Hematopoietic multipotent progenitor cell treated with erythropoietin and hydrocortisone succinate and interleukin-3 and kit ligand, for 15 days (in vitro differentiated cells): ENCODE measurements around the gene CYP2D6.
A peak's percentile ranks its signal among the peaks of the same experiment; 100 is the strongest.
"Not testable (repeated sequence)": the region's sequence is repeated elsewhere in the genome, so short reads cannot be mapped to it uniquely, and the experiment has no call there.

Experiments used
- DNase-seq: peaks from one replicate; pipeline ENCODE4 v3.0.0-alpha.2; 2015; ENCODE audit warnings: low spot score

CYP2D6 gene

GRCh38 chr22:42130639-42131431 is at the start of gene CYP2D6:
CYP2D6 (minus strand) TSS chr22:42130810; CDS start chr22:42130791, 19 bp downstream.
- DNase-seq = not testable (repeated sequence)

GRCh38 chr22:42179616-42180015 is 49.0 kb upstream of the CYP2D6 start:
- no peak for DNase-seq

GRCh38 chr22:42178910-42179519 is 48.4 kb upstream of the CYP2D6 start:
- no peak for DNase-seq

GRCh38 chr22:42177891-42178336 is 47.3 kb upstream of the CYP2D6 start:
- no peak for DNase-seq

- DNase-seq = no peak
These were observed 45.8 kb upstream of the CYP2D6 start for GRCh38 chr22:42176255-42176915.

GRCh38 chr22:42174062-42174461 is 43.5 kb upstream of the CYP2D6 start:
- no peak for DNase-seq

GRCh38 chr22:42173183-42173926 is 42.7 kb upstream of the CYP2D6 start:
- no peak for DNase-seq

- no peak for DNase-seq
These were observed 42.2 kb upstream of the CYP2D6 start for GRCh38 chr22:42172773-42173172.

GRCh38 chr22:42171946-42172719 is 41.5 kb upstream of the CYP2D6 start:
- DNase-seq = no peak

GRCh38 chr22:42171417-42171816 is 40.8 kb upstream of the CYP2D6 start:
- DNase-seq = no peak

GRCh38 chr22:42170946-42171345 is 40.3 kb upstream of the CYP2D6 start:
- no peak for DNase-seq

GRCh38 chr22:42169055-42169469 is 38.5 kb upstream of the CYP2D6 start:
- peak; percentile 74 for DNase-seq

GRCh38 chr22:42168476-42168875 is 37.9 kb upstream of the CYP2D6 start:
- DNase-seq = no peak

- DNase-seq = no peak
These were observed 36.5 kb upstream of the CYP2D6 start for GRCh38 chr22:42167066-42167465.

GRCh38 chr22:42164901-42165300 is 34.3 kb upstream of the CYP2D6 start:
- DNase-seq = no peak

- DNase-seq = no peak
These were observed 32.9 kb upstream of the CYP2D6 start for GRCh38 chr22:42163515-42163914.

- DNase-seq = no peak
These were observed 32.3 kb upstream of the CYP2D6 start for GRCh38 chr22:42162728-42163489.

GRCh38 chr22:42160830-42161696 is 30.5 kb upstream of the CYP2D6 start:
- no peak for DNase-seq

- DNase-seq = no peak
These were observed 29.6 kb upstream of the CYP2D6 start for GRCh38 chr22:42160251-42160650.
